HEK293 (cell line): ENCODE results near the gene BORCS6.

Experiments used
- GFI1B ChIP-seq: fragments of 450-650 bp; formaldehyde crosslinking; IDR thresholded peaks from 2 replicates; pipeline ENCODE4 v1.5.1; 2016; ENCODE audit warnings: missing biosample characterization, missing genetic modification characterization
- GLI2 ChIP-seq: fragments of 450-650 bp; formaldehyde crosslinking; IDR thresholded peaks from 2 replicates; pipeline ENCODE4; 2017; ENCODE audit warnings: missing biosample characterization, missing genetic modification characterization, low read depth, borderline replicate concordance
- GLI4 ChIP-seq: fragments of 450-650 bp; formaldehyde crosslinking; IDR thresholded peaks from 2 replicates; pipeline ENCODE4 v1.5.1; 2016; ENCODE audit warnings: missing biosample characterization, missing genetic modification characterization
- MEIS1 ChIP-seq: sonication (generic); formaldehyde crosslinking; IDR thresholded peaks from 2 replicates; pipeline ENCODE4 v1.8.1; 2022; ENCODE audit warnings: missing genetic modification reagents, mild to moderate bottlenecking, borderline replicate concordance
- TCF7L2 ChIP-seq: IDR thresholded peaks from 2 replicates; pipeline ENCODE4 v1.6.1; 2011; ENCODE audit warnings: low read depth, mild to moderate bottlenecking, inconsistent platforms, low read length, moderate library complexity, borderline replicate concordance
- ZEB2 ChIP-seq: fragments of 450-650 bp; formaldehyde crosslinking; IDR thresholded peaks from 2 replicates; pipeline ENCODE4 v1.5.1; 2016; ENCODE audit warnings: missing biosample characterization, missing genetic modification characterization
- ZFHX2 ChIP-seq: fragments of 450-650 bp; formaldehyde crosslinking; conservative IDR thresholded peaks from 2 replicates; pipeline ENCODE4 v1.5.1; 2016; ENCODE audit warnings: missing biosample characterization, missing genetic modification characterization
- ZNF10 ChIP-seq: fragments of 450-650 bp; formaldehyde crosslinking; IDR thresholded peaks from 2 replicates; pipeline ENCODE4 v1.5.1; 2017; ENCODE audit warnings: missing biosample characterization, missing genetic modification characterization
- ZNF132 ChIP-seq: fragments of 450-650 bp; formaldehyde crosslinking; IDR thresholded peaks from 2 replicates; pipeline ENCODE4 v1.5.1; 2017; ENCODE audit warnings: missing biosample characterization, missing genetic modification characterization, borderline replicate concordance
- ZNF146 ChIP-seq: fragments of 450-650 bp; formaldehyde crosslinking; IDR thresholded peaks from 2 replicates; pipeline ENCODE4 v1.5.1; 2016; ENCODE audit warnings: missing biosample characterization, missing genetic modification characterization
- ZNF155 ChIP-seq: fragments of 450-650 bp; formaldehyde crosslinking; IDR thresholded peaks from 2 replicates; pipeline ENCODE4 v1.5.1; 2016; ENCODE audit warnings: missing biosample characterization, missing genetic modification characterization
- ZNF223 ChIP-seq: fragments of 450-650 bp; formaldehyde crosslinking; IDR thresholded peaks from 2 replicates; pipeline ENCODE4 v1.5.1; 2016; ENCODE audit warnings: missing biosample characterization, missing genetic modification characterization
- ZNF248 ChIP-seq: fragments of 450-650 bp; formaldehyde crosslinking; IDR thresholded peaks from 2 replicates; pipeline ENCODE4 v1.5.1; 2017; ENCODE audit warnings: missing biosample characterization, missing genetic modification characterization
- ZNF394 ChIP-seq: fragments of 450-650 bp; formaldehyde crosslinking; IDR thresholded peaks from 2 replicates; pipeline ENCODE4 v1.5.1; 2016; ENCODE audit warnings: missing biosample characterization, missing genetic modification characterization, mild to moderate bottlenecking, moderate library complexity, borderline replicate concordance
- ZNF514 ChIP-seq: fragments of 450-650 bp; formaldehyde crosslinking; IDR thresholded peaks from 2 replicates; pipeline ENCODE4 v1.5.1; 2016; ENCODE audit warnings: missing biosample characterization, missing genetic modification characterization
- ZNF600 ChIP-seq: fragments of 450-650 bp; formaldehyde crosslinking; IDR thresholded peaks from 2 replicates; pipeline ENCODE4 v1.5.1; 2016; ENCODE audit warnings: missing biosample characterization, missing genetic modification characterization
- ZNF623 ChIP-seq: fragments of 450-650 bp; formaldehyde crosslinking; IDR thresholded peaks from 2 replicates; pipeline ENCODE4 v1.5.1; 2016; ENCODE audit warnings: missing biosample characterization, missing genetic modification characterization
- ZNF76 ChIP-seq: fragments of 450-650 bp; formaldehyde crosslinking; IDR thresholded peaks from 2 replicates; pipeline ENCODE4; 2016; ENCODE audit warnings: low read depth, missing biosample characterization, missing genetic modification characterization, borderline replicate concordance
- TF ChIP-seq, protein P1 (sequence below): fragments of 450-650 bp; formaldehyde crosslinking; IDR thresholded peaks from 2 replicates; pipeline ENCODE4 v1.5.1; 2017; ENCODE audit warnings: missing biosample characterization, missing genetic modification characterization
- TF ChIP-seq, protein P2 (sequence below): fragments of 450-650 bp; formaldehyde crosslinking; IDR thresholded peaks from 2 replicates; pipeline ENCODE4 v1.5.1; 2016; ENCODE audit warnings: missing biosample characterization, missing genetic modification characterization
- TF ChIP-seq, protein P3 (sequence below): fragments of 450-650 bp; formaldehyde crosslinking; IDR thresholded peaks from 2 replicates; pipeline ENCODE4 v1.5.1; 2016; ENCODE audit warnings: missing biosample characterization, missing genetic modification characterization
- TF ChIP-seq, protein P4 (sequence below): fragments of 450-650 bp; formaldehyde crosslinking; IDR thresholded peaks from 2 replicates; pipeline ENCODE4 v1.5.1; 2016; ENCODE audit warnings: missing biosample characterization, missing genetic modification characterization
- TF ChIP-seq, protein P5 (sequence below): fragments of 450-650 bp; formaldehyde crosslinking; IDR thresholded peaks from 2 replicates; pipeline ENCODE4 v1.5.1; 2016; ENCODE audit warnings: missing biosample characterization, missing genetic modification characterization
- TF ChIP-seq, protein P6 (sequence below): fragments of 450-650 bp; formaldehyde crosslinking; conservative IDR thresholded peaks from 2 replicates; pipeline ENCODE4 v1.5.1; 2016; ENCODE audit warnings: low read depth, missing biosample characterization, missing genetic modification characterization

The BORCS6 gene

DNA sequence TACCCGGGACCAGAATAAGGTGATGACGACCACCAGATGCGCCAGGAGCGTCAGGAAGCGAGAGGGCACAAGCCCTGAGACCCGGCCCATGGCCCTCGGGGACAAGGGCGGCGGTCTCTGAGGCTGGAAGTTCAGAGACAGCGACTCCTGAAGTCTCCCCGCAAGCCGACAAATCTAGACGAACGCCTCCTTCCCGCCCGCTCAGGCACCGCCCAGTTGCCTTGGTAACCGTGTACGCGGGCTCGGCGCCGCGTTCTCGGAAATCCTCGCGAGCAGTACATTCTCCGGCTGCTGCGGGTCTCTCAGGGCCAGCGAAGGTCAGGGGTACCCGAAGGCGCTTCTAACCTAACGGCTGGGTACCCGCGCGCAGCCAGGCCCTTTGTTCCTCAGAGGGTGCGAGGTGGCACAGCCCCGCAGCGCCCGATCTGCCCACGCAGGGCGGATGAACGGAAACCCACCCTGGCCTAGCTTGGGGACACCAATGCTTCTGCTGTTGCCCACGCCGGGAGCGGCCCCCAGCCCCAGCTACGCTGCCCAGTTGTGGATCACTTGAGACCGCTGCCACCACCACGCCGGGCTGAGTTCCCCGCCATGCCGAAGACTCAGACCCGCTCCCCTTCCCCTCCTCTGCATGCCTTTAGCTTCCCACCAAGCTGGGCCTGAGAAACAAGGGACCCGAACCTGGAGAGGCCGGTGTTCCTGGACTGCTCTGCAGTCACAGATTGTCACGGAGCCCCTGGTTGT, 13.6 kb downstream of the BORCS6 start, which contains the start of gene TMEM107 (continued):
- TF ChIP-seq, protein P1, sequence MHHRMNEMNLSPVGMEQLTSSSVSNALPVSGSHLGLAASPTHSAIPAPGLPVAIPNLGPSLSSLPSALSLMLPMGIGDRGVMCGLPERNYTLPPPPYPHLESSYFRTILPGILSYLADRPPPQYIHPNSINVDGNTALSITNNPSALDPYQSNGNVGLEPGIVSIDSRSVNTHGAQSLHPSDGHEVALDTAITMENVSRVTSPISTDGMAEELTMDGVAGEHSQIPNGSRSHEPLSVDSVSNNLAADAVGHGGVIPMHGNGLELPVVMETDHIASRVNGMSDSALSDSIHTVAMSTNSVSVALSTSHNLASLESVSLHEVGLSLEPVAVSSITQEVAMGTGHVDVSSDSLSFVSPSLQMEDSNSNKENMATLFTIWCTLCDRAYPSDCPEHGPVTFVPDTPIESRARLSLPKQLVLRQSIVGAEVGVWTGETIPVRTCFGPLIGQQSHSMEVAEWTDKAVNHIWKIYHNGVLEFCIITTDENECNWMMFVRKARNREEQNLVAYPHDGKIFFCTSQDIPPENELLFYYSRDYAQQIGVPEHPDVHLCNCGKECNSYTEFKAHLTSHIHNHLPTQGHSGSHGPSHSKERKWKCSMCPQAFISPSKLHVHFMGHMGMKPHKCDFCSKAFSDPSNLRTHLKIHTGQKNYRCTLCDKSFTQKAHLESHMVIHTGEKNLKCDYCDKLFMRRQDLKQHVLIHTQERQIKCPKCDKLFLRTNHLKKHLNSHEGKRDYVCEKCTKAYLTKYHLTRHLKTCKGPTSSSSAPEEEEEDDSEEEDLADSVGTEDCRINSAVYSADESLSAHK (tag by site-specific recombination) = peak; percentile 88
- TF ChIP-seq, protein P2, sequence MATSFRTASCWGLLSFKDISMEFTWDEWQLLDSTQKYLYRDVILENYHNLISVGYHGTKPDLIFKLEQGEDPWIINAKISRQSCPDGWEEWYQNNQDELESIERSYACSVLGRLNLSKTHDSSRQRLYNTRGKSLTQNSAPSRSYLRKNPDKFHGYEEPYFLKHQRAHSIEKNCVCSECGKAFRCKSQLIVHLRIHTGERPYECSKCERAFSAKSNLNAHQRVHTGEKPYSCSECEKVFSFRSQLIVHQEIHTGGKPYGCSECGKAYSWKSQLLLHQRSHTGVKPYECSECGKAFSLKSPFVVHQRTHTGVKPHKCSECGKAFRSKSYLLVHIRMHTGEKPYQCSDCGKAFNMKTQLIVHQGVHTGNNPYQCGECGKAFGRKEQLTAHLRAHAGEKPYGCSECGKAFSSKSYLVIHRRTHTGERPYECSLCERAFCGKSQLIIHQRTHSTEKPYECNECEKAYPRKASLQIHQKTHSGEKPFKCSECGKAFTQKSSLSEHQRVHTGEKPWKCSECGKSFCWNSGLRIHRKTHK = no peak
- TF ChIP-seq GLI4 (tag by site-specific recombination) (no peak), TCF7L2 (no peak), ZNF600 (tag by site-specific recombination) (peak; percentile 40; the same call in 1 of the 2 replicates), MEIS1 (no peak), ZNF394 (tag by site-specific recombination) (no peak), ZNF10 (tag by site-specific recombination) (no peak), ZNF146 (tag by site-specific recombination) (no peak), ZEB2 (tag by site-specific recombination) (peak; percentile 35; the same call in 1 of the 2 replicates), GLI2 (tag by site-specific recombination) (no peak), ZFHX2 (peak; percentile 47; the same call in 1 of the 2 replicates), ZNF132 (tag by site-specific recombination) (no peak), ZNF155 (tag by site-specific recombination) (no peak), GFI1B (no peak), ZNF514 (no peak), ZNF76 (no peak; the same call in 1 of the 2 replicates), ZNF223 (no peak), ZNF623 (tag by site-specific recombination) (no peak), ZNF248 (tag by site-specific recombination) (no peak)
- TF ChIP-seq, protein P3, sequence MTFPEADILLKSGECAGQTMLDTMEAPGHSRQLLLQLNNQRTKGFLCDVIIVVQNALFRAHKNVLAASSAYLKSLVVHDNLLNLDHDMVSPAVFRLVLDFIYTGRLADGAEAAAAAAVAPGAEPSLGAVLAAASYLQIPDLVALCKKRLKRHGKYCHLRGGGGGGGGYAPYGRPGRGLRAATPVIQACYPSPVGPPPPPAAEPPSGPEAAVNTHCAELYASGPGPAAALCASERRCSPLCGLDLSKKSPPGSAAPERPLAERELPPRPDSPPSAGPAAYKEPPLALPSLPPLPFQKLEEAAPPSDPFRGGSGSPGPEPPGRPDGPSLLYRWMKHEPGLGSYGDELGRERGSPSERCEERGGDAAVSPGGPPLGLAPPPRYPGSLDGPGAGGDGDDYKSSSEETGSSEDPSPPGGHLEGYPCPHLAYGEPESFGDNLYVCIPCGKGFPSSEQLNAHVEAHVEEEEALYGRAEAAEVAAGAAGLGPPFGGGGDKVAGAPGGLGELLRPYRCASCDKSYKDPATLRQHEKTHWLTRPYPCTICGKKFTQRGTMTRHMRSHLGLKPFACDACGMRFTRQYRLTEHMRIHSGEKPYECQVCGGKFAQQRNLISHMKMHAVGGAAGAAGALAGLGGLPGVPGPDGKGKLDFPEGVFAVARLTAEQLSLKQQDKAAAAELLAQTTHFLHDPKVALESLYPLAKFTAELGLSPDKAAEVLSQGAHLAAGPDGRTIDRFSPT (tag by site-specific recombination) = peak; percentile 54
- TF ChIP-seq, protein P4, sequence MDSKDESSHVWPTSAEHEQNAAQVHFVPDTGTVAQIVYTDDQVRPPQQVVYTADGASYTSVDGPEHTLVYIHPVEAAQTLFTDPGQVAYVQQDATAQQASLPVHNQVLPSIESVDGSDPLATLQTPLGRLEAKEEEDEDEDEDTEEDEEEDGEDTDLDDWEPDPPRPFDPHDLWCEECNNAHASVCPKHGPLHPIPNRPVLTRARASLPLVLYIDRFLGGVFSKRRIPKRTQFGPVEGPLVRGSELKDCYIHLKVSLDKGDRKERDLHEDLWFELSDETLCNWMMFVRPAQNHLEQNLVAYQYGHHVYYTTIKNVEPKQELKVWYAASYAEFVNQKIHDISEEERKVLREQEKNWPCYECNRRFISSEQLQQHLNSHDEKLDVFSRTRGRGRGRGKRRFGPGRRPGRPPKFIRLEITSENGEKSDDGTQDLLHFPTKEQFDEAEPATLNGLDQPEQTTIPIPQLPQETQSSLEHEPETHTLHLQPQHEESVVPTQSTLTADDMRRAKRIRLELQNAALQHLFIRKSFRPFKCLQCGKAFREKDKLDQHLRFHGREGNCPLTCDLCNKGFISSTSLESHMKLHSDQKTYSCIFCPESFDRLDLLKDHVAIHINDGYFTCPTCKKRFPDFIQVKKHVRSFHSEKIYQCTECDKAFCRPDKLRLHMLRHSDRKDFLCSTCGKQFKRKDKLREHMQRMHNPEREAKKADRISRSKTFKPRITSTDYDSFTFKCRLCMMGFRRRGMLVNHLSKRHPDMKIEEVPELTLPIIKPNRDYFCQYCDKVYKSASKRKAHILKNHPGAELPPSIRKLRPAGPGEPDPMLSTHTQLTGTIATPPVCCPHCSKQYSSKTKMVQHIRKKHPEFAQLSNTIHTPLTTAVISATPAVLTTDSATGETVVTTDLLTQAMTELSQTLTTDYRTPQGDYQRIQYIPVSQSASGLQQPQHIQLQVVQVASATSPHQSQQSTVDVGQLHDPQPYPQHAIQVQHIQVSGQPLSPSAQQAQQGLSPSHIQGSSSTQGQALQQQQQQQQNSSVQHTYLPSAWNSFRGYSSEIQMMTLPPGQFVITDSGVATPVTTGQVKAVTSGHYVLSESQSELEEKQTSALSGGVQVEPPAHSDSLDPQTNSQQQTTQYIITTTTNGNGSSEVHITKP = no peak
- TF ChIP-seq, protein P5, sequence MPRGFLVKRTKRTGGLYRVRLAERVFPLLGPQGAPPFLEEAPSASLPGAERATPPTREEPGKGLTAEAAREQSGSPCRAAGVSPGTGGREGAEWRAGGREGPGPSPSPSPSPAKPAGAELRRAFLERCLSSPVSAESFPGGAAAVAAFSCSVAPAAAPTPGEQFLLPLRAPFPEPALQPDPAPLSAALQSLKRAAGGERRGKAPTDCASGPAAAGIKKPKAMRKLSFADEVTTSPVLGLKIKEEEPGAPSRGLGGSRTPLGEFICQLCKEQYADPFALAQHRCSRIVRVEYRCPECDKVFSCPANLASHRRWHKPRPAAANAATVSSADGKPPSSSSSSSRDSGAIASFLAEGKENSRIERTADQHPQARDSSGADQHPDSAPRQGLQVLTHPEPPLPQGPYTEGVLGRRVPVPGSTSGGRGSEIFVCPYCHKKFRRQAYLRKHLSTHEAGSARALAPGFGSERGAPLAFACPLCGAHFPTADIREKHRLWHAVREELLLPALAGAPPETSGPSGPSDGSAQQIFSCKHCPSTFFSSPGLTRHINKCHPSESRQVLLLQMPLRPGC (tag by site-specific recombination) = no peak
- TF ChIP-seq, protein P6, sequence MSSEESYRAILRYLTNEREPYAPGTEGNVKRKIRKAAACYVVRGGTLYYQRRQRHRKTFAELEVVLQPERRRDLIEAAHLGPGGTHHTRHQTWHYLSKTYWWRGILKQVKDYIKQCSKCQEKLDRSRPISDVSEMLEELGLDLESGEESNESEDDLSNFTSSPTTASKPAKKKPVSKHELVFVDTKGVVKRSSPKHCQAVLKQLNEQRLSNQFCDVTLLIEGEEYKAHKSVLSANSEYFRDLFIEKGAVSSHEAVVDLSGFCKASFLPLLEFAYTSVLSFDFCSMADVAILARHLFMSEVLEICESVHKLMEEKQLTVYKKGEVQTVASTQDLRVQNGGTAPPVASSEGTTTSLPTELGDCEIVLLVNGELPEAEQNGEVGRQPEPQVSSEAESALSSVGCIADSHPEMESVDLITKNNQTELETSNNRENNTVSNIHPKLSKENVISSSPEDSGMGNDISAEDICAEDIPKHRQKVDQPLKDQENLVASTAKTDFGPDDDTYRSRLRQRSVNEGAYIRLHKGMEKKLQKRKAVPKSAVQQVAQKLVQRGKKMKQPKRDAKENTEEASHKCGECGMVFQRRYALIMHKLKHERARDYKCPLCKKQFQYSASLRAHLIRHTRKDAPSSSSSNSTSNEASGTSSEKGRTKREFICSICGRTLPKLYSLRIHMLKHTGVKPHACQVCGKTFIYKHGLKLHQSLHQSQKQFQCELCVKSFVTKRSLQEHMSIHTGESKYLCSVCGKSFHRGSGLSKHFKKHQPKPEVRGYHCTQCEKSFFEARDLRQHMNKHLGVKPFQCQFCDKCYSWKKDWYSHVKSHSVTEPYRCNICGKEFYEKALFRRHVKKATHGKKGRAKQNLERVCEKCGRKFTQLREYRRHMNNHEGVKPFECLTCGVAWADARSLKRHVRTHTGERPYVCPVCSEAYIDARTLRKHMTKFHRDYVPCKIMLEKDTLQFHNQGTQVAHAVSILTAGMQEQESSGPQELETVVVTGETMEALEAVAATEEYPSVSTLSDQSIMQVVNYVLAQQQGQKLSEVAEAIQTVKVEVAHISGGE (tag by site-specific recombination) = peak; percentile 8; the same call in 1 of the 2 replicates
